ENCODE measurements around the gene SORCS3. TPM values are rescaled to one million over a fixed set of nuclear protein-coding genes. Genes with fewer than 3 reads are reported as not detected.

The SORCS3 gene
- total RNA-seq = not detected in 2 replicates

GRCh38 chr10:104641187-104641936 is at the start of gene SORCS3:
SORCS3 (plus strand) TSS chr10:104641290.
- DNase-seq (ENCODE audit: low read depth in 2 of 2) = no peak

GRCh38 chr10:104591441-104591840 is 49.6 kb upstream of the SORCS3 start:
- no peak for DNase-seq (ENCODE audit: low read depth in 2 of 2)

- no peak for DNase-seq (ENCODE audit: low read depth in 2 of 2)
Measured at GRCh38 chr10:104601166-104601565, 39.9 kb upstream of the SORCS3 start.

GRCh38 chr10:104608091-104608828 is 32.8 kb upstream of the SORCS3 start:
- peak; percentile 7 to 51 for DNase-seq (ENCODE audit: low read depth in 2 of 2)

- DNase-seq (ENCODE audit: low read depth in 2 of 2) = no peak
Measured at GRCh38 chr10:104612571-104613205, 28.4 kb upstream of the SORCS3 start.

- no peak for DNase-seq (ENCODE audit: low read depth in 2 of 2)
Measured at GRCh38 chr10:104613406-104613805, 27.7 kb upstream of the SORCS3 start.

GRCh38 chr10:104614245-104614831 is 26.8 kb upstream of the SORCS3 start:
- peak in 1 of 2 donors; percentile 27 for DNase-seq (ENCODE audit: low read depth in 2 of 2)

GRCh38 chr10:104615136-104615535 is 26.0 kb upstream of the SORCS3 start:
- DNase-seq (ENCODE audit: low read depth in 2 of 2) = no peak

- no peak for DNase-seq (ENCODE audit: low read depth in 2 of 2)
Measured at GRCh38 chr10:104617831-104618230, 23.3 kb upstream of the SORCS3 start.

GRCh38 chr10:104622175-104622574 is 18.9 kb upstream of the SORCS3 start:
- no peak for DNase-seq (ENCODE audit: low read depth in 2 of 2)

GRCh38 chr10:104622598-104623209 is 18.4 kb upstream of the SORCS3 start:
- DNase-seq (ENCODE audit: low read depth in 2 of 2) = peak in 1 of 2 donors; percentile 20

GRCh38 chr10:104630731-104631130 is 10.4 kb upstream of the SORCS3 start:
- no peak for DNase-seq (ENCODE audit: low read depth in 2 of 2)

- DNase-seq (ENCODE audit: low read depth in 2 of 2) = no peak
Measured at GRCh38 chr10:104631946-104632345, 9.1 kb upstream of the SORCS3 start.

DNA sequence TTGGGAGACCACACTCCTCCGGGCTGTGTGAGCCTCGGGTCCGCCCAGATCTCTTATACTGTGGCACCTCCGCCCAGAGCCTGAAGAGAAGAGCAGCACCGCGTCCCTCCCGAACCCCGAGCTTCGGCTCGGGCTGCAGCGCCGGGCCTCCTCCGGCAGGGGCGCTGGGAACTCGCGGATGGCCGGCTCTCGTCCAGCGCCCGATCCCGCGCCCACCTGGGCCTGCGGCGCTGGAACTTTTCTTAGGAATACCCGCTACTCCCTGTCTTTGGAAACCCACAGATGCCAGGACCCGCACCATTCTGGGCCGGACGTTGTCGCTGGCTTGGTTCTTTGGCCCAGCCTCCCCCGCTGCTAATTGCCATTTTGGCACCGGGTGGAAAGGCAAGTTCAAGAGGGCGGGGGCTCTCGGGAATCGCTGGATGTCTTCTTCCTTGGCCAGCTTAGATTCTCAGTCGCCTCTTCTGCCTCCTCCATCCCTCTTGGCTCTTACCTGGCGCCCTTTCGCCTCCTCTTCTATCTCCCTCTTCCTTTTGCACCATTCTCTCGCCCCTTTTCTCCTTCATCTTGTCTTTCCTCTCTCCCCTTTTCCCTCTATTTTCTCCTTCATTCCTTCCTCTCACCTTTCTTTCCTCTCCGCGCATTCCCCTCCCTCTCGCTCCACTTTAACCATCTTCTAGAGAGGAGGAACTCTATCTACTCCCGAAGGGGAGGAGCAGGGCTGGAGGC is 2.1 kb upstream of the SORCS3 start:
- DNase-seq (ENCODE audit: low read depth in 2 of 2) = no peak

- DNase-seq (ENCODE audit: low read depth in 2 of 2) = no peak
Measured at GRCh38 chr10:104639590-104640338, 1.3 kb upstream of the SORCS3 start.

- no peak for DNase-seq (ENCODE audit: low read depth in 2 of 2)
Measured at GRCh38 chr10:104640339-104641186, 527 bp upstream of the SORCS3 start.

- DNase-seq (ENCODE audit: low read depth in 2 of 2) = no peak
Measured at GRCh38 chr10:104641937-104642657, 1.0 kb downstream of the SORCS3 start.

DNA sequence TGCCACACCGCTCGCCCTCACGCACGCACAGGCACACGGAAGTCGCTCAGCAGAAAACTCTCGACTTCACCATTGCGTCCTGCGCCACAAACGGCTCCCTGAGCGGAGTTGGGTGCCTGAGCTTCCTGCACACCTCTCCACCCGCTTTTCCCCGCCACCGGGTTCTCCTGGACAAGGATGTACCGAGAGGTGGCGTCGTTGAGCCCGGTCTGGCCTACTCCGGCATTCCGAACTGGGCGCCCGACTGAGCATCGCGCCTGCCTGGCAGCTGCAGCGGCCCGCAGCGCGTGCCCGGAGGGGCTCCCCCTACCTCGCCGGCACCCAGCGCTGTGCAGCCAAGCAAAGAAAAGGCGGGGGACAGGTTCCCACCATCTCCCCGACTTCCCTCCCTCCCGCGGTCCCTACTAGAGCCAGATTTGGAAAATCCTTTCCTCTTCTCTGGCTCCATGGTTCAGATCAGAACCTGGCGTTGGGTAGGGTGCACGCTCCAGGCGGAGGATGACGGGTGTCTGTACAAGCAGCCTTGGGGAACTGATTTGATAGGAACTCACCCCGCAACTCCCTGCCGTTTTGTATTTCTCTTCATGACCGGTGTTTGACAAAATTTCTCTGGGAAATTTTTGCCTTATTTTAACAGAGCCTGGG is 1.7 kb downstream of the SORCS3 start:
- DNase-seq (ENCODE audit: low read depth in 2 of 2) = peak in 1 of 2 donors; percentile 4

Data from dermis microvascular lymphatic vessel endothelial cell (primary cell).